GM18498 (cell line): ENCODE measurements around the gene PRR18.

Experiments
- ATAC-seq: cut with Tn5 transposase; IDR thresholded peaks from one replicate; pipeline ENCODE4 v1.9.1; 2021; ENCODE audit warnings: mild to moderate bottlenecking, moderate library complexity; ENCODE audit not compliant: unreplicated experiment

Gene PRR18

DNA sequence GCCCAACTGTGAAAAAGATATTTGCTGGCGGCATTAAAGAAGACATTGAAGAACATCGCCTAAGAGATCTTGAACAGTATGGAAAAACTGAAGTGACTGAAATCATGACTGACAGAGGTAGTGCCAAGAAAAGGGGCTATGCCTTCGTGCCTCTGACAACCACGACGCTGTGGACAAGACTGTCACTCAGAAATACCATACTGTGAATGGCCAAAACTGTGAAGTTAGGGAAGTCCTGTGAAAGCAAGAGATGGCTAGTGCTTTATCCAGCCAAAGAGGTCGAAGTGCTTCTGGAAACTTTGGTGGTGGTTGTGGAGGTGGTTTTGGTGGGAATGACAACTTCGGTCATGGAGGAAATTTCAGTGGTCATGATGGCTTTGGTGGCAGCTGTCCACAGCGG lies 26.7 kb upstream of the PRR18 start:
- no peak for ATAC-seq

DNA sequence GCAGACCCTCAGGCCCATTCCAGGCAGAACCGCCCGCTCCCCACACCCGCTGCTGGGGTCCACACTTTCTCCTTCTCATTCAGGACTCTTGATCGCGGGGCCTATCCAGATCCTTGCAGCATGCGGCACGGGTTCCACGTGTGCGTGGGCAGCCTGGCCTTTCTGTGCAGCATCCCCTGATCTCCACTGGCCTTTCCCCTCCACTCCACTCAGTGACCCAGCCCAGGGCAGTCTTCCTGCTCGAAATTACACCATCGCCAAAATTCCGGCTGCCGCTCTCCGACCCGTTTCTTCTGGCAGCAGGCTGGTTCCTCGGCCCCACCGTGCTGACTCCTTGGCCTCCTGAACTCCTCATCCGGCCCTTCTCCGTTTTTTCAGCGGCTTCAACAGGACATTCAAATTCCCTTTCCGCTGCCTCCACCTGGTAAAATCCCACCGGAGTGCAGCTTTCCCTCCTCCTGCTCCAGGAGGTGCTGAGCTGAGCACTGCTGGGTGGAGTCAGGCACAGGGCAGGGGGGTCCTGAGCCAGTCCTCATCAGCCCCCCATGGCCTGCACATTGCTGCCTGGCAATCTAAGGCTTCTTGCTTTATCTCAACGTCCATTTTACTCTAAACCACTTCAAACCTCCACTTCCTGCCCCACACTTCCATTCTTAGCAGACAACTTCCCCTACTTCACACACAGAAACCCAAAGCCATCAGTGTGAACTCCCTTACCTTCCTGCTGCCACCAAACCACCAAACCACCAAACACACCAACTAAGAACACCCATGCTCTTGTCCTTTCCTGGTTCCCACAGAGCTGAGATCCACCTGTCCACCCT lies 25.2 kb upstream of the PRR18 start:
- peak; percentile 75 for ATAC-seq

DNA sequence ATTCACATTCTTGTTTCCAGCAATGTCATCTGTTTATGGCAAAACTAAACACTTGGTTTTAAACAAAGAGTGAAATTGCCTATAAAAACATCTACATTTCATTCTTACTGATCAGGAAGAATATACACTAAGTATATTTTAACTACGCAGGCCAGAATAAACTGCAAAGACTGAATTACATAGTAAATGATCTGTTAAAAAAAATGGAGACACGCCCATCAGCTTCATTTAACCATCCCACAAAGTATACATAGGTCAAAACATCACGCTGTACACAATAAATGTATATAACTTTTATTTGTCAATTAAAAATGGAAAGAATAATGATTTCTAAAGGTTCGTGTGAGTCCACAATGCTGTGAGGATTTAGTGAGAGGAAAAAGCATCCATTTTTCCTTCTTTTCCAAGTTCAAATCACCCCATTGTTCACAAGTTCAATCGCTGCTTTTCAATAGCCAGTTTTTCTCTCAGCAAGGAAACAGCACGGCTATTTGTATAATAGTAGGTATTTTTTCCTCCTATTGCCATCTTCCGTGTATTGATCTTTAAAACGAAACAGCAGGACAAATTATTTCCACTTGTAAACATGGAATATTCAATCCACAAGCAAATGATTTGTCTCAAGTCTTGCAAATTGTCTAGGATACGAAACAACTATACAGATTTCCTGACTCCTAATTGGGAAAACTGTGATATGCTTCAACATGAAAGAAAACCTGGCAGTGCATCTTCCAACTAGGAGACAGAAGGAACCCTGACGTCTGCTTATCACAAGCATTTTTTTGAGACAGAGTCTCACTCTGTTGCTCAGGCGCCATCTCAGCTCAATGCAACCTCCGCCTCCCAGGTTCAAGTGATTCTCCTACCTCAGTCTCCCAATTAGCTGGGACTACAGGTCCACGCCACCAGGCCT lies 23.6 kb upstream of the PRR18 start:
- ATAC-seq = no peak

DNA sequence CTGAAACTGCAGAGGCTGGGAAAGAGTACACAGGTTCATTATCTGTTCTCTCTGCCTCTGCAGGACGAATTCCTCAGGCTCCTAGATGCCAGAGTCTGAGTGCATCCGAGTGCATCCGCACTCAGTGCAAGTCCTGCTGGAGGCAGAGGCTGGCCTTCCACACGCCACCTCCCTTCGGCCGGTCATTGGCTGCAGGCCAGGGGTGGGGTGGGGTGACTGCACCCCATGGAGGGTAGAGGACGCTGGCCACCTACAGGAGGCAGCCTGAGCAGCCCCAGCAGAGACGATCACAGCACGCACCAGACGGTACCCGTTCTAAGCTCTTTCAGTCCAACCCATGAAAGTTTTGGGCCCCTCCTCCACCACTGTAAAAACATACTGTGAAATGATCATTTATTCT lies 22.4 kb upstream of the PRR18 start:
- no peak for ATAC-seq

DNA sequence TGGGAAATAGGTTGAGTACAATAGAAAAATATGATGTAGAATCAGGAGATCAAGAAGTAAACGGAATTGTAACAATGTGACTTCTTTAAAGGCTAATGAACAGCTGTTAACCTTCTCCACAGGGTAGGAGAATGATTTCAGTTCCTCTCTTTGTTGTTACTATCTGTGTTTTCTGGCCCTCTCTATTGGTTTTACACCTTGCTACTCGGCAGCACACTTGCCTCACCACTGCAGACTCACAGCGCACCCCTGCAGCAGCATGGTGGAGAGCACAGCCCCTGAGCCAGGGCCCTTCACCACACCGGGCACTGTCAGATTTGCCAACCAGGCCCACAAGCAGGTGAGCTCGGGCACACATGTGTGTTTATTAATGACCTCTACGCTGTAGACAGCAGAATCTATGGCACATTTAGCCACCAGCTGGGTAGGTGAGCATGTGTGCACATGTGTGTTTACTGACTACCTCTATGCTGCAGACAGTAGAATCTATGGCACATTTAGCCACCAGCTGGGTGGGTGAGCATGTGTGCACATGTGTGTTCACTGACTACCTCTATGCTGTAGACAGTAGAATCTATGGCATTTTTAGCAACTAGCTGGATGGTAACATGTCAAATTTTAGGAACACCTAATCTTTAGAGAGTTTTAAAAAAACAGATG lies 17.3 kb upstream of the PRR18 start:
- ATAC-seq = peak; percentile 94

DNA sequence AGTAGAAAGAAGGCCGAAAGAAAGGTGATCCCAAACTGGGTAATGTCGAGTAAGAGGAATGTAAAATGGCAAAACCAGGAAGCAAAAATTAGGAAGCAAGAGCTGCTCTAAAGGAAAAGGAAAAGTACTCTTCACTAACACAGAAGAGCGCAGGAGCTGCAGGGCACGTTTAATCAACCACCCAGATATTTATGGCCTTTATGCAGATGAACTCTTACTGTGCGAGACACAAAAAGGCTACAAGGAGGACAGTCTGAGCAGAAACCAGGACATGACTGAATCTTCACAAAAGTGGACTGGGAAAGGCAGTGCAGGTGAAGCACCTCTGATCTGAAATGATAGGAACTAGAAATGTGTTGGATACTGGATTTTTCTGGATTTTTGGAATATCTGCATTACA lies 15.2 kb upstream of the PRR18 start:
- no peak for ATAC-seq

DNA sequence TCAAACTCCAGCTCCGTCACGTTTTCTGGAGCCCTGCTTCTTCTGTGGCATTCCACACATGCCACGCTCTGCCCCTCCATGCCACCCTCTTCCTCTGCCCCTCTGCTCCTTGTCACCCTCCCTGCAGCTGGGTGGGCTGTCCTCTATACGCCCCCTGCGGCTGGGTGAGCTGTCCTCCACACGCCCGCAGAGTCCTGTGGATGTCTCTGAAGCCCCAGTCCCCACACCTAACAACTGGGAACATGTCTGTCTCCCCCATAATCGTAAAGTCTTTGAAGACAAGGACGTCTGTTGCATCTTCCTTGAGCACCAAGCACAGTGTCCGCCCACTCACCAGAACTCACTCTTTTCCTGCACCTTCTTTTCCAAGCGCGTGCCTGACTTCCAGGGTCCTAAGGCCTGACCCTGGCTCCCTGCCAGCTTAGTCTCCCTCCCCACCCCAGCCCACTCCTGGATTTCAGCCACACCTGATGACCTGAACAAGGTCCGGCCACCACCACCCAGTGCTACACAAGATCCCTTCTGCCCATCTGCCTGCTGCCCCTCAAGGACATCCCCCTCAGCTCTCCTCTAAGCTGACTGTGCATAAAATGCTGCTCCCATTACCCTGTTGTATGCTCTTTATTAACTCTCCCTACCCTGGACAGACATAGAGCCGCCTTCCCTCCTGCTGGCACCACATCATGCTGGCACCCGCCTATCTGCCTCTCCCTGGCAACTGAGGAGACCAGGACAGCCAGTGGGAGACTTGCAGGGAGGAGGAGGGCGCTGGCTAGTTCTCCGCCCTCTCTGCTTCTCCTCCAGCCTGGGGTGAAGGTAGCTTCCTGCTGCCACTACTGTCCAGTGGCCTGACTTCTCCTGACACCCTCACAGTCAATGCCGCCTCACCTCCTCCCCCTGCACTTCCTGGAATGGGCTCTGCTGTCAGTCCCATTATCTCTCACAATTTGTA lies 10.7 kb upstream of the PRR18 start:
- ATAC-seq = no peak

DNA sequence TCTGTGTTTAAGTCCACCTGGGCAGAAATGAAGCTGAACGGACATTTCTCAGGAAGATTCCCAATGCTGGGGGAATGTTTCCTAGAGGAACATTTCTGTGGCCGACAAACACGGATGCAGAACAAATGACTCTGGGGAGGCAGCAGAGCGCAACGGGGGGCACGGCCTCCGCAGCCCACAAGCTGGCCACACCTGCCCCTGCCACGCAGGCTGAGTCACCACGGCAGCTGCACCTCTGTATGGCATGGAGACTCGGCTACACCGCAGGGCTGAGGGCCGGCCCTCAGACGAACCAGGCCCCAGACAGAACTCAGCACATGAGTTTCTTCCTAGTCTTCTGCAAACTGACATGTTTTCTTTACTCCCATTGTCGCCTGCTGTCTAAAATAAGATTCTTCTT lies 10.0 kb upstream of the PRR18 start:
- ATAC-seq = no peak

DNA sequence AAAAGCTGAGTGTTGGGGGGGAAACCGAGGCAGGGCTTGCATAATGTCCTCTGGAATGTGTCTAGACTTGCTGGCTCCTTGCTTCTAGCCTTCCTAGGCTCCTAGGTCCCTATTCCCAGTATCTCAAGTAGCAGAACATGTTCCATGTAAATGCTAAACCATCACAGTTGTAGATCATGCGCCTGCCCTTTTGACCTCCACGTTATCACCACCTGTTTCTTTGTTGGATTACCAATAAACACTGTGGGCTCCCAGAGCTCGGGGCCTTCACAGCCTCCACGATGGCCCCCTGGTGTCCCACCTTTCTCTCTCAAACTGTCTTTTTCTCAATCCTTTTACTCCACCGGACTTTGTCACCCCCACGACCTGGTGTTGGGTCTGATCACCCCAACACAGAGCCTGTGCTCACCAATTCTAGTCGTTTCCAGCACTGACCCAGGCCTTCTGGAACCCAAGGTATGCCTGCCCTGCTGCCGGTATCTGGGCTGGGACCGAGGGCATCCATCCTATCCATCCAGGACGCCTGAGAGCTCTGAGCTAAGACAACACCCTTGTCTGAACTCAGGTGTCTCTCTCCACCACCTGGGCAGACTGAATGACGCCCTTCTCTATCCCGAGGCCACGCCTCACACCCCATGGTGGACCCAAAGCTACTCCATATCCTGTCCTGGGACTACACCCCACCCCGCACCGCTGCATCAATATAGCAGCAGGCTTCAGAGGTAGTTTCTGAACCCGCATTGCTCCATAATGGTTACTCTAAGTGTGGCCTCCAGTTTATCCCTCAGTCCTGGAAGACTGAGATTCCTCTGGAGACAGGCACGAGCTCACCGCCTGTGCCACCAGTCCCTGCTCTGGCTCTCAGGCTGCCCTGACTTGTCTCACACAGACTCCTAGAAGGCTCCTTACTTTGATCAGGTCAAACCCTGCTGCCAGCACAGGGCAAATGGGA lies 9.3 kb upstream of the PRR18 start:
- no peak for ATAC-seq

DNA sequence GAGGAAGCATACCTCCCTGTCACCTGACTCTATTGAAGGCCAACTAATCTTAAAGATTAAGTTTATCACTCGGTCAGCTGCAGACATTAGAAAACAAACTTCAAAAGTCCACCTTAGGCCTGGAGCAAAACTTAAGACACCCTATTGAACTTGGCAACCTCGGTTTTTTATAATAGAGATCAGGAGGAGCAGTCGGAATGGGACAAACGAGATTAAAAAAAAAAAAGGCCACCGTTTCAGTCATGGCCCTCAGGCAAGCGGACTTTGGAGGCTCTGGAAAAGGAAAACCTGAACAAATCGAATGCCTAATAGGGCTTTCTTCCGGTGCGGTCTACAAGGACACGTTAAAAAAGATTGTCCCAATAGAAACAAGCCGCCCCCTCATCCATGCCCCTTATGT lies 7.2 kb upstream of the PRR18 start:
- ATAC-seq = no peak

DNA sequence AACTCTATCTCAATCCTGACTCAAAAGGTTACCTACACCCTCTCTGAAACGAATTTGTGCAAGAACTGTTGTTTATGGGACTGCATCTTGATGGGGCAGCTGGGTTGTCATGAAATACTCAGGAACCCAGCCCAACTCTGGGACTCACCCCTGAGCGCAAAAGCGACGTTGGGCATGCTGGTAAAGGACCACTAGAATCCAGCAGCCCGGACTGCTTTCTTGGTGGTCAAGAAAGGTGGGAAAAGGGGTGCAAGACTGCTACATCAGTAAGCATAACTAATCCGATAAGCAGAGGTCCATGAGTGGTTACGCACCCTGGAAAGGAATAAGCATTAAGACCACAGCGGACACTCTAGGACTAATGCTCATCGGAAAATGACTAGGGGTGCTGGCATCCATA lies 6.3 kb upstream of the PRR18 start:
- no peak for ATAC-seq

DNA sequence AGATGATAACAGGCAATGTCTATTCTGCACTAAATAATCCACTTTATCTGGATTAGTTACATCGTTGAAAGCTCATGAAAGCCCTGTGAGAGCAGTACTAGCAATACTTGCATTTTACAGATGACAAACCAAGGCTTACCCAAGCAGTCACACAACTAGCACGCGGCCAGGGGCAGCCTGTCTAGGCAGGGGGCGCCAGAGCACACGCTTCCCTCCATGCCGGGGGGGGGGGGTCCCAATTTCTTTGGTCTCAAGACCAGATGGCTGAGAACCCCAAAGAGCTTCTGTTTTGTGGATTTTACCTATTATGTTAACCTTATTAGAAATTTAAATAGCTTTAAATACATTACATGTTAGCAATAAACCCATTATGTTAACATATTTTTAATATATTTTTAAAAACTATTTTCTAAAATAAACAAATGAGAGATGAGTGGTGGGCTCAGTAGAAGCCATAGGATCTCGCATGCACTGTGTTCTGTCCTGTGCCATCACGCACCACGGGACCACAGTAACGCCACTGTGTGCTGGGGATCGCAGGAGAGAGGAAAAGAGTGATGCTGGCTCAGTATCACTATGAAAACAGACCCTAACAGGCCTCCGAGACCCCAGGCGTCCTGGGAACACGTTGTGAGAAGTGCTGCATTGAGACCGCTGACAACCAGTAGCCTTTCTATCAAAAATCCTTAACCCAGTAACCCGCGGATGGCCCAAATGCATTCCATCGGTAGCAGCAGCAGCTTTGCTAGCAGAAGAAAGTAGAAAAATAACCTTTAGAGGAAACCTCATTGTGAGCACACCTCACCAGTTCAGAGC lies 5.3 kb upstream of the PRR18 start:
- peak; percentile 84 for ATAC-seq

DNA sequence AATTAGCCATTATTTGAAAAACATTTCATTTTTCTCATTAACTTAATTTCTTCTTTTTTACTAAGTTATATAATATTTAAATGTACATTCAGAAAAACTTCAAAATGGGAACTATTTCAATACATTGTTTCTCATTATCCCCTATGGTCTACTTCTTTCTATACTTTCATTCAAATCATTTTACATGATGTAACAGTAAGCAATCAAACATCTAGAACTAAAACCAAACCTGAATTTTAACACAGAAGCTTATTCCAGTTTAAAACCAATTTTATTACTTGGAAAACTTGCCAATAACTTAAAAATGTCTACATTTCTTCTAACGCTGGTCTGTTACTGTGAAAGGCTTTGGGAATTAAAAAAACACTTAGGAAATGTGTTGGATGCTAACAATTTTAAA lies 4.6 kb upstream of the PRR18 start:
- ATAC-seq = no peak

DNA sequence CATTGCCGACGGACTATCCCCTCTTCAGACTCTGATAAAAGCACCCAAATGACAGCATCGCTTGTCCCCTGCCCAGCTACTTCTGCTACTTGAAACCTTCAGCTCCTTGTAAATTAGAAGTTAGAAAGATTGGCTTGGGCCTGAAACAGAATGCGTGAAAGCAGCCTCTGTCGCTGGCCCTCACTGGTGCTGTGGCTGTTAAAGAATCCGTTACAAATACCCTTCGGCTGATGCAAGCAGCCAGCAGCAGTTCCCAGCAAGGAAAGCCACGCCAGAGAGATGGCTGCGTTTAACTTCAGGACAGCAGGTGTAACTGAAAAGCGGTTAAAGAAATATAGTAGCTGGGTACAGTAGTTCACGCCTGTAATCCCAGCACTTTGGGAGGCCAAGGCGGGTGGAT lies 2.4 kb upstream of the PRR18 start:
- no peak for ATAC-seq

DNA sequence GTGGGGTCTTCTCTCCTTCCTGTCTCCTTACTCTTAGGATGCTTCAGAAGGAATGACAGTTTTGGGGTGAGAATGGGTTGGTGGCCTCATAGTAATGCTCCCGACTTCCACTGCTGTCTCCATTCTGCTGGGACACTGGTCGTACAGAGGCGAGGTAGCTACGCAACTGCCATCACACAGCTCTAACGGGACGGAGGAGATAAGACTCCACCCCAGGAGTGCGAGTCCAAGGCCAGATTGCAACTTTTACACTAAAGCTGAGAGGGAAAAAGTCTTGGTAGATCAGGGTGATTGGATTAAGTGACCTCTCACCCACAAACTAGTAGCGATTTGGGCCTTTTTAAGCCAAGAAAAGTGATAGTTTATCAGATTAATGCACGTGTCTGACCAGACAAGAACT lies 1.8 kb upstream of the PRR18 start:
- no peak for ATAC-seq

DNA sequence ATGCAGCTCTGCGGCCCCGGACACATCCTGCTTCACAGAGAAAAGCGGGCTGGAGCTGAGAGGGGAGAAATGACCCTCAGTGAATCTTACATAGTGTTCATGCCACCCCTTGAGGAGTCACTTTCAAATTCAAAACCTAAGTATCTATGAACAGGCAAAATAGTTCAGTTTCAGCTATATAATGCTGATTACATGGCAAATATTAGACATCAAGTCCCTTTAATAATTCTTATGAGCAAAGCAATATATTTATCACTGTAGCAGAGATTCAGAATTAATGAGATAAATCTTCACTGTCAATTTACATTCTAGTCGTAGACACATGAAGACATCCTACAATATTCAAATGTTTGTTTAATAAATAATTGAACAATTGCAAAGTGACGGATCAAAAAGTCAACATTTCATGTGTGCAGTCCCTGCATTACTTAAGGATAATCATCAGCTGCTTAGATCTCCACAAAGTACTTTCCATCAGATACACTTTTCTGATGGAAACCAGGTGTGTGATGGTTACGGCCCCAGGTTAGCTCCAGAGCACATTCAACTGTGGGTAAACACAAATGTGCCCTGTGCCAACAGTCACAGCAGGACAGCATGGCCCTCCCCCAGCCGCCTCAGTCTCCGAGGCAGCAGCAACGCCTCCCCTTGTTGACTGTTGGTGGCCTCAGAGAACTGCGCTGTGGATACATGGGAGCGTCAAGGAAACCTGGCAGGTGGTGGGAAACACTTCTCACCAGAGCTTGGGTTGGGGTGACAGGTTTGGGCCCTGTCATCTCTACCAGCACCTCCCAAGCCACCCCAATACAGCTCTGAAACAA lies 787 bp upstream of the PRR18 start:
- no peak for ATAC-seq
